ENCODE data around the gene HPCAL1. TPM values are rescaled to one million over a fixed set of nuclear protein-coding genes. Genes with fewer than 3 reads are reported as not detected.
A peak's percentile ranks its signal among the peaks of the same experiment; 100 is the strongest.
"Not testable (repeated sequence)": the region's sequence is repeated elsewhere in the genome, so short reads cannot be mapped to it uniquely, and the experiment has no call there.

The HPCAL1 gene
- total RNA-seq, 2 donors from 2014 or later: 64.5 to 85.7 TPM

DNA sequence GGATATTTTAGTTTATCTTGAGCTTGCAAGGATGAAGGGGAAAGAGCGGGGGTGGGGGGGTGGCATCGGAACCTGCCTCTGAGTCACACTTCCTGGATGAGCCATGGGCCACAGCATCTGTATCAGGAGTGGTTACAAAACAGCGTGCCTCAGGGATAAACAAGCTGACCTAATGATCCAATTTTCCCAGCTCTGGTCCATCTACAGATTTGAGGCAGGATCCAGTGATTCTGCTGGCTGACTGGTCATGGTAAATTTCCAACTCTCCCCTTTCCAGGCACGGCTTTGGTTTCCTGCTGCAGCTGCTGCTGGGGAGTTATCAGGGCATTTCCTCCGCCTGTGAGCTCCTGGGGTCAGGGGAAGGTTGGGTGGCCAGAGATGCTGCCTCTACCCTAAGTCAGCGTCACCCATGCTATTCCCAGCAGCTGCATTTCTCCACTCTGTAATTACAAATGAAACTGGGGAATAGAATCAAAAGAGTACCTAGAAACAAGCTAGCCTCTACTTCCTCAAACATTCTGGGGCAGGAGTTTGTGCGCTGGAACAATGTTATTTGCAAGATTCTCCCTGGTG, 4.7 kb upstream of the HPCAL1 start:
- Histone ChIP-seq H3K4me1 (peaks cover 6% of the 10 kb centered on the region), H3K4me3 (no peak overlapping the region), H3K36me3 (no peaks in the 10 kb centered on the region), H3K9ac (ENCODE audit: low read depth in 2 of 2, low read length in 2 of 2) (no peak overlapping the region), H3K27me3 (no peaks in the 10 kb centered on the region), H3K27ac (no peak overlapping the region), H3K9me3 (no peaks in the 10 kb centered on the region)
- intact Hi-C loops (cut with DNase I): no loop called here
- DNase-seq: no peak
- no peak for TF ChIP-seq CTCF (IDR thresholded peaks at IDR 0.05)

GRCh38 chr2:10298777-10299176, 3.9 kb upstream of the HPCAL1 start:
- H3K27me3 ChIP-seq; DNase-seq; H3K27ac ChIP-seq; H3K9ac ChIP-seq (ENCODE audit: low read depth in 2 of 2, low read length in 2 of 2); intact Hi-C loops (cut with DNase I); H3K4me1 ChIP-seq; H3K4me3 ChIP-seq; H3K9me3 ChIP-seq; H3K36me3 ChIP-seq: not testable (repeated sequence)

GRCh38 chr2:10300328-10300920, 2.3 kb upstream of the HPCAL1 start:
- no peaks in the 10 kb centered on the region for H3K27me3 ChIP-seq
- no peaks in the 10 kb centered on the region for H3K36me3 ChIP-seq
- peaks cover 17% of the 10 kb centered on the region for H3K4me1 ChIP-seq
- H3K4me3 ChIP-seq: no peak overlapping the region
- no peak overlapping the region for H3K27ac ChIP-seq
- TF ChIP-seq CTCF (IDR thresholded peaks at IDR 0.05): no peak
- intact Hi-C loops (cut with DNase I): no loop called here
- H3K9me3 ChIP-seq: no peaks in the 10 kb centered on the region
- DNase-seq: no peak
- no peak overlapping the region for H3K9ac ChIP-seq (ENCODE audit: low read depth in 2 of 2, low read length in 2 of 2)

GRCh38 chr2:10300997-10301940, 1.4 kb upstream of the HPCAL1 start:
- no peak for TF ChIP-seq CTCF (IDR thresholded peaks at IDR 0.05)
- H3K4me1 ChIP-seq: peaks cover 20% of the 10 kb centered on the region
- H3K27ac ChIP-seq: peak overlapping the region; percentile 85
- H3K27me3 ChIP-seq: no peaks in the 10 kb centered on the region
- DNase-seq: peak; percentile 70
- intact Hi-C loops (cut with DNase I): no loop called here
- peak overlapping the region in 1 of 2 donors; percentile 72 for H3K9ac ChIP-seq (ENCODE audit: low read depth in 2 of 2, low read length in 2 of 2)
- no peaks in the 10 kb centered on the region for H3K36me3 ChIP-seq
- no peak overlapping the region for H3K4me3 ChIP-seq
- no peaks in the 10 kb centered on the region for H3K9me3 ChIP-seq

- Histone ChIP-seq H3K27ac (peak overlapping the region; percentile 85), H3K36me3 (no peaks in the 10 kb centered on the region), H3K27me3 (no peaks in the 10 kb centered on the region), H3K9me3 (no peaks in the 10 kb centered on the region), H3K9ac (ENCODE audit: low read depth in 2 of 2, low read length in 2 of 2) (peak overlapping the region; percentile 53 to 72), H3K4me3 (peak overlapping the region; percentile 94), H3K4me1 (peaks cover 20% of the 10 kb centered on the region)
- no peak for TF ChIP-seq CTCF (IDR thresholded peaks at IDR 0.05)
- peak; percentile 46 for DNase-seq
- intact Hi-C loops (cut with DNase I): no loop called here
Measured at GRCh38 chr2:10301941-10302478, 694 bp upstream of the HPCAL1 start.
